ENCODE measurements around the gene TM9SF1. TPM values are rescaled to one million over a fixed set of nuclear protein-coding genes. Genes with fewer than 3 reads are reported as not detected.

TM9SF1 gene
- total and polyA plus RNA-seq, 2 of the 13 experiments (the other 11 are each of a cell fraction or from before 2014, with no cell fraction given): 83.2 to 110 TPM

DNA sequence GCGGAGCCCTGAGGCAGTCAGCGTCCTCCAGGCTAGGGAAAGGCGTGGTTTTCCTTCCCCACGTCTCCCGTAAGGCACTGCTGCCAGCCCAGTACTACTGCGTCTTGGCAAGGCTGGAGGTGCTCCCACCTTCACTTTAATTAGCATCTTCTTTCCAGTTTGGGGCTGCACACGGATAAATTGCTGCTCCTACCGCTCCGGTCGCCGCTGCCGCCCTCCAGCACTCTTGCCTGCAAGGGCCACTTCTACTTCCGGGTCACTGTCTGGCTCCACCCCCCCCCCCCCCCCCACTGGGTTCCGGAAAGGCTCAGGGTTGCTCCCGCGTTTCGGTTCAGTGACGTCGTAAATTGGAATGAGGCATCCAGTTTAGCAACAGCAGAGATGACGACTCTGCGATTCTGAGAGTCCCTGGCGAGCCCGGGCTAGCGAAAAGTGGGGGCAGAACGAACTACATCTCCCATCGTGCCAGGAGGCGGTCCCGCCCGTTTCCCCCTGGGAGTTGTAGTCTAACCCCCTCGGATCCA lies 36.9 kb upstream of the TM9SF1 start, which contains the start of gene NEDD8 (continued):
- no peak for TF ChIP-seq ZNF703 (CRISPR knock-in tag; IDR thresholded peaks at IDR 0.05; ENCODE audit: borderline replicate concordance)
- no peak for TF ChIP-seq RARG (CRISPR knock-in tag; IDR thresholded peaks at IDR 0.05; ENCODE audit: low read depth)
- TF ChIP-seq JARID2 (CRISPR knock-in tag; IDR thresholded peaks at IDR 0.05; ENCODE audit: insufficient replicate concordance): peak; percentile 40
- no peak; the same call in 1 of the 2 replicates for TF ChIP-seq ESRRA (CRISPR knock-in tag; IDR thresholded peaks at IDR 0.05; ENCODE audit: low read depth)
- TF ChIP-seq ZNF749 (CRISPR knock-in tag; IDR thresholded peaks at IDR 0.05; ENCODE audit: borderline replicate concordance): no peak; the same call in 1 of the 2 replicates
- TF ChIP-seq ZFX (CRISPR knock-in tag; IDR thresholded peaks at IDR 0.05; ENCODE audit: low read depth): peak; percentile 91
- TF ChIP-seq WIZ (CRISPR knock-in tag; IDR thresholded peaks at IDR 0.05): no peak; the same call in 1 of the 2 replicates
- no peak for TF ChIP-seq HNF4A (CRISPR knock-in tag; IDR thresholded peaks at IDR 0.05)
- TF ChIP-seq FOXO1 (CRISPR knock-in tag; IDR thresholded peaks at IDR 0.05): peak; percentile 5; the same call in 1 of the 2 replicates
- TF ChIP-seq, protein P1, sequence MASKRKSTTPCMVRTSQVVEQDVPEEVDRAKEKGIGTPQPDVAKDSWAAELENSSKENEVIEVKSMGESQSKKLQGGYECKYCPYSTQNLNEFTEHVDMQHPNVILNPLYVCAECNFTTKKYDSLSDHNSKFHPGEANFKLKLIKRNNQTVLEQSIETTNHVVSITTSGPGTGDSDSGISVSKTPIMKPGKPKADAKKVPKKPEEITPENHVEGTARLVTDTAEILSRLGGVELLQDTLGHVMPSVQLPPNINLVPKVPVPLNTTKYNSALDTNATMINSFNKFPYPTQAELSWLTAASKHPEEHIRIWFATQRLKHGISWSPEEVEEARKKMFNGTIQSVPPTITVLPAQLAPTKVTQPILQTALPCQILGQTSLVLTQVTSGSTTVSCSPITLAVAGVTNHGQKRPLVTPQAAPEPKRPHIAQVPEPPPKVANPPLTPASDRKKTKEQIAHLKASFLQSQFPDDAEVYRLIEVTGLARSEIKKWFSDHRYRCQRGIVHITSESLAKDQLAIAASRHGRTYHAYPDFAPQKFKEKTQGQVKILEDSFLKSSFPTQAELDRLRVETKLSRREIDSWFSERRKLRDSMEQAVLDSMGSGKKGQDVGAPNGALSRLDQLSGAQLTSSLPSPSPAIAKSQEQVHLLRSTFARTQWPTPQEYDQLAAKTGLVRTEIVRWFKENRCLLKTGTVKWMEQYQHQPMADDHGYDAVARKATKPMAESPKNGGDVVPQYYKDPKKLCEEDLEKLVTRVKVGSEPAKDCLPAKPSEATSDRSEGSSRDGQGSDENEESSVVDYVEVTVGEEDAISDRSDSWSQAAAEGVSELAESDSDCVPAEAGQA (IDR thresholded peaks at IDR 0.05; ENCODE audit: low read depth): peak; percentile 49; the same call in 1 of the 2 replicates
- TF ChIP-seq, protein P1 (CRISPR knock-in tag; IDR thresholded peaks at IDR 0.05; ENCODE audit: borderline replicate concordance): no peak
- TF ChIP-seq ZNF709 (CRISPR knock-in tag; IDR thresholded peaks at IDR 0.05): no peak
- TF ChIP-seq CBX2 (IDR thresholded peaks at IDR 0.05; ENCODE audit: low read depth, low read length): no peak
- no peak for TF ChIP-seq CBX2 (CRISPR knock-in tag; IDR thresholded peaks at IDR 0.05; ENCODE audit: low read depth)
- TF ChIP-seq AHR (CRISPR knock-in tag; IDR thresholded peaks at IDR 0.05): no peak; the same call in none of the 2 replicates
- TF ChIP-seq, protein P2, sequence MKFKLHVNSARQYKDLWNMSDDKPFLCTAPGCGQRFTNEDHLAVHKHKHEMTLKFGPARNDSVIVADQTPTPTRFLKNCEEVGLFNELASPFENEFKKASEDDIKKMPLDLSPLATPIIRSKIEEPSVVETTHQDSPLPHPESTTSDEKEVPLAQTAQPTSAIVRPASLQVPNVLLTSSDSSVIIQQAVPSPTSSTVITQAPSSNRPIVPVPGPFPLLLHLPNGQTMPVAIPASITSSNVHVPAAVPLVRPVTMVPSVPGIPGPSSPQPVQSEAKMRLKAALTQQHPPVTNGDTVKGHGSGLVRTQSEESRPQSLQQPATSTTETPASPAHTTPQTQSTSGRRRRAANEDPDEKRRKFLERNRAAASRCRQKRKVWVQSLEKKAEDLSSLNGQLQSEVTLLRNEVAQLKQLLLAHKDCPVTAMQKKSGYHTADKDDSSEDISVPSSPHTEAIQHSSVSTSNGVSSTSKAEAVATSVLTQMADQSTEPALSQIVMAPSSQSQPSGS (CRISPR knock-in tag; IDR thresholded peaks at IDR 0.05): no peak; the same call in none of the 2 replicates
- no peak for TF ChIP-seq FIP1L1 (IDR thresholded peaks at IDR 0.05; ENCODE audit: borderline replicate concordance, insufficient read depth, low read depth, low read length)
- TF ChIP-seq, protein P3, sequence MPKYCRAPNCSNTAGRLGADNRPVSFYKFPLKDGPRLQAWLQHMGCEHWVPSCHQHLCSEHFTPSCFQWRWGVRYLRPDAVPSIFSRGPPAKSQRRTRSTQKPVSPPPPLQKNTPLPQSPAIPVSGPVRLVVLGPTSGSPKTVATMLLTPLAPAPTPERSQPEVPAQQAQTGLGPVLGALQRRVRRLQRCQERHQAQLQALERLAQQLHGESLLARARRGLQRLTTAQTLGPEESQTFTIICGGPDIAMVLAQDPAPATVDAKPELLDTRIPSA (CRISPR knock-in tag; IDR thresholded peaks at IDR 0.05; ENCODE audit: borderline replicate concordance): peak; percentile 31; the same call in 1 of the 2 replicates
- TF ChIP-seq YY1 (IDR thresholded peaks at IDR 0.05; ENCODE audit: insufficient read depth, insufficient replicate concordance, low read depth, low read length): no peak
